Loucy (cell line): ENCODE results near the gene DES.

Experiments used
- CTCF ChIP-seq: fragments of 200-600 bp; sonication (generic); conservative IDR thresholded peaks from 2 replicates; pipeline ENCODE4 v1.5.1; 2014; ENCODE audit warnings: mild to moderate bottlenecking, antibody characterized with exemption, low read length
- EZH2phosphoT487 ChIP-seq: fragments of 200-600 bp; IDR thresholded peaks from 2 replicates; pipeline ENCODE4 v1.6.1; 2018; ENCODE audit warnings: antibody characterized with exemption, mild to moderate bottlenecking, moderate library complexity, borderline replicate concordance

GRCh38 chr2:219461047-219461514 lies 42.9 kb downstream of the DES start:
- TF ChIP-seq CTCF (no peak), EZH2phosphoT487 (no peak)
